ENCODE data around the gene CNDP1.
"Not testable (repeated sequence)": the region's sequence is repeated elsewhere in the genome, so short reads cannot be mapped to it uniquely, and the experiment has no call there.

Gene CNDP1

DNA sequence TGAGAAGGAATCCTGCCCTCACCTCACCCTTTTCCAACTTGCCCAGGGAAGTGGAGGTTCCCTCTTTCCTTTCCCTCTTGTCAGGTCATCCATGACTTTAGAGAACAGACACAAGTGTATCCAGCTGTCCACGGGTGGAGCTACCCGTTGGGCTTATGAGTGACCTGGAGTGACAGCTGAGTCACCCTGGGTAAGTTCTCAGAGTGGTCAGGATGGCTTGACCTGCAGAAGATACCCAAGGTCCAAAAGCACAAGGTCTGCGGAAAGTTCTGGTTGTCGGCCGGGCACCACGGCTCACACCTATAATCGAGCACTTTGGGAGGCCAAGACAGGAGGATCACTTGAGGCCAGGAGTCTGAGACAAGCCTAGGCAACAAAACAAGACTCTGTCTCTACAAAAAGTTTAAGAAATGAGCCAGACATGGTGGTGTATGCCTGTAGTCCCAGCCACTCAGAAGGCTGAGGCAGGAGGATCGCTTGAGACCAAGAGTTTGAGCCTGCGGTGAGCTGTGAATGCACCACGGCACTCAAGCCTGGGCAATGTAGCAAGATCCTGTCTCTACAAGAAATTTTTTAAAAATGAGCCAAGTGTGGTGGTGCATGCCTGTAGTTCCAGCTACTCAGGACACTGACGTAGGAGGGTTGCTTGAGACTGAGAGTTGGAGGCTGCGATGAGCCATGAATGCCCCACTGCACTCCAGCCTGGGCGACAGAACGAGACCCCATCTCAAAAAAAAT lies 14.0 kb upstream of the CNDP1 start:
- DNase-seq (ENCODE audit: low read depth): no peak

DNA sequence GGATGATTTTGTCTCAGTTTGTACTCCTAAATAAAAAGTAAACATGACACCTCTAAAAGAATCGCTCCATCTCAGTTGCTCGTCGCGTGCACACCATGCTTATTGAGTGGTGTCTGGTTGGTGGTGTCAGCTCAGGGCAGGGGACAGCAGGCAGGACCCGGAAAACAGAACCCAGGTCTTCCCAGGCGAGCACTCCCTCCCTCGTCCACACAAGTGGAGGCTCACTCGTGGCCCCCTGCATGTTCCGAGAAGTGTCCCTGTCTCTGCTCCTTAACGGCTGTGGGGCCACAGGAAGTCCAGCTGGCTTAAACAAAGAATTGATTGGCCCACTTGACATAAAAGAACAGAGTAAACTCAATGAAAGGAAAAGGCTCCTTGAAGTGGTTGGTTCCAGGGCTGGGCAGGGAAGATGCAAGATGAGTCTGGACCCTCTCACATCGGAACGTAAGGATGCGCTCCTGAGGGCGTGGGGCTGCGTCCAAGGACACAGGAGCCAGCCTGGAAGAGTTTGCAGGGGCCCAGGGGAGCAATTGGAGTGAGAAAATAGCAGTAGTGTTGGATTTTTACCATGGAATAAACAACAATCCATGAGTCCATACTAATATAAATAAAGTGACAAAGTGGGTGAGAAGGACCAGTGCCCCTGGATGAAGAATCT lies 13.1 kb upstream of the CNDP1 start:
- DNase-seq (ENCODE audit: low read depth): no peak

DNA sequence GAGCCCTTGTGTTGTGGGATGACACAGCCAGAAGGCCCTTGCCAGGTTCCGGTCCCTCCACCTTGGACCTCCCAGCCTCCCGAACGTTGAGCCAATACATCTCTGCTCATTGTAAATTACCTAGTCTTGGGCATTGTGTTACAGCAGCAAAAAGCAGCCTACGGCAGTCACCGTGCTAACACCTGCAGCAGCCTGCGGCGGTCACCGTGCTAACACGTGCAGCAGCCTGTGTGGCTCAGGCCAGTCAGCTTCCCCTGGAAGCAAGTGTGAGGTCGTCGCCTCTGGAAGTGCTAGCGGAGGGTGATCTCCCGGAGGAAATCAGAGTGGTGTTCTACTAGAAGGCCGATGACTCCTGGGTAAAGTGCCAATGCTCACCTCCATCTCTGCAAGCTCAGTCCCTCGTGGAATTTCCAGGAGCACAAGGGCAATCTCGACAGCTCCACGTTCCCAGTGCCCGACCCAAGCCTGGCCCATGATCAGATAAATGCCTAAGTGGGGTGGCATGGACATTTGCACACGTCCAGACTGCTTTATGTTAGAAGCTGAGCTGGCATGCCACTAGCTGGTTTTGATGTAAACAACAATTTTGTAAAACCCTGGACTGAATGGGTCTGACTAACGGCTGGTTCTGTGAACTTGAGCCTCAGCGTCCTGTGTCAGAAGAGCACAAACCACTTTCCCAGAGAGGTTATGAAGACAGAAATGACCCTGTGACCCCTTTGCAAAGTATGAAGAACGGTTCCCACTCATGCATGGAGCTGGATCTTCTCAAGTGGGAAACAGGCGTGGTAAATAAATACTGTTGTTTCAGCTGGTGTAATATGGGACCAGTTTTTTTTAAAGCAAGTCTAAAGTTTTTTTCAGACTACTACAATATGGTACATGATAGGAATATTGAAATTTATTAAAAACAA lies 11.4 kb upstream of the CNDP1 start:
- no peak for DNase-seq (ENCODE audit: low read depth)

DNA sequence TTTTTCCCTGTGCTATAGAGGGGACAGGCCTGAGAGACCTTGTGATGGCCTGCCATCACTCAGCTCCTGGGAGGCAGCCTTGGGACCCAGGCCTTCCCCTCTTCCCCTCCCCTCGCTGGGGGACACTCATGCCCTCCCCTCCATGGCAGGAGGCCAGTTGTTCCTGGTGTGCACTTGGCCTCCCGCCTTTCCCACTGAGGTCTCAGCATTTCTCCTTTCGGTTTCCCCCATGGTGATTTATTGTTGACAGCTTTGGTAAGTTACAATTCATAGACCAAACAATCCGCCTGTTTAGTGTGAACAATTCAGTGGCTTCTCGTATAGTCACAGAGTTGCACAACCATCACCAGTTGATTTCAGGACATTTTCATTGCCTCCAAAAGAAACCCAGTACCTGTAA lies 10.2 kb upstream of the CNDP1 start:
- DNase-seq (ENCODE audit: low read depth): no peak

DNA sequence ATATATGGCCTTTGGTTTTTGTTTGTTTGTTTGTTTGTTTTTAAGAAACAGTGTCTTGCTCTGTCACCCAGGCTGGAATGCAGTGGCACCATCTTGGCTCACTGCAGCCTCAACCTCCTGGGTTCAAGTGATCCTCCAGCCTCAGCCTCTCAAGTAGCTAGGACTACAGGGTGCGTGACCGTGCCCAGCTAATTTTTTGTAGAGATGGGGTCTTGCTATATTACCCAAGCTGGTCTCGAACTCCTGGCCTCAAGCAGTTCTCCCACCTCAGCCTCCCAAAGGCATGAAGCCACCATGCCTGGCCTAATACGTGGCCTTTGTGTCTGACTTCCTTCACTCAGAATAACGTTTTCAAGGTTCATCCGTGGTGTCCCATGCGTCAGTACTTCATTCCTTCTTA lies 9.4 kb upstream of the CNDP1 start:
- DNase-seq (ENCODE audit: low read depth): not testable (repeated sequence)

DNA sequence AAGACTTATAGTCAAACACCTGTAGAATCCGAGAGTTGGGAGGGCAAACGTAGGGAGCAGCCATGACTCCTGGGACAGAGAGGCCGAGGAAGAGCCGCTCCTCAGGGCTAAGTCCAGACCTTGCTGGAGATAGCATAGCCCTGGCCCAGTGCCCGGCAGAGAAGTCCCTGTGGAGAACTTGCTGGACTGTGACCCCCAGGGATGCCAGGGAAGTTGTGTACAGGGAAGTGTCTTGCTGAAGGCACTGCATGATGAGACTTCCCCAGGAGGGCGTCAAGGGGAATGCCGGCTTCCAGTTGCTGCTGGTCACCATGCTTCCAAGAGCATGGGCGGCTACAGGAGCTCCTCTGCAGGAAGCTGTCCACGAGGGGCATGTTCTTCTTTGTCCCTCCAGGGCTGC lies 8.6 kb upstream of the CNDP1 start:
- DNase-seq (ENCODE audit: low read depth): no peak

DNA sequence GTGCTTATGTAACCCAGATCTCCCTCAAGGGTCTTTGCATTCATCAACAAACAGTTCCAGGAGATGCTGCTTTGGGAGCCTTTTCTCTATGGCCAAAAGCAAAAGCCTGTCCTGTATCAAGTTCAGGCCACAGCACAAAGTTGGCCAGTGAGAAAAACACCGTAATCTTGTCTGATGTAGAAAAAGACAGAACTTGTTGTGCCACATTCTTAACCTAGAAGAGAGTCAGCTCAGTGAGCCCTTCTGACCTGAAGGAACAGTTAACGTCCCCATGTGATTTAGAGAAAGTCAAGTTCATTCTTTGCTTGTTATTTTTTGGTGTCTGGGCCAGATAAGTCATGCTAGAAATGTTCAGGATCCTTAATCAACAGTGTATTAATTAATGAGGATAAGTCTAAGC lies 7.8 kb upstream of the CNDP1 start:
- DNase-seq (ENCODE audit: low read depth): no peak

DNA sequence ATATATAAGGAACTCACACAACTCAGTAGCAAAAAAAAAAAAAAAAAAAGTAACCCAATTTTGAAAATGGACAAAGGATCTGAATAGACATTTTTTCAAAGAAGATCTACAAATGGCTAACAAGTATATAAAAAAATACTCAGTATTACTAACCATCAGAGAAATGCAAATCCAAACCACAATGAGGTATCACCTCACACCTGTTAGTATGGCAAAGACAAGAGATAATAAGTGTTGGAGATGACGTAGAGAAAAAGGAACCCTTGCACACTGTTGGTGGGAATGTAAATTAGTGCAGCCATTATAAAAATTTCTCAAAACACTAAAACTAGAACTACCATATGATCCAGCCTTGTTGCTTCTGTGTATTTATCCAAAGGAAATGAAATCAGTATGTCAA lies 5.8 kb upstream of the CNDP1 start:
- DNase-seq (ENCODE audit: low read depth): no peak

DNA sequence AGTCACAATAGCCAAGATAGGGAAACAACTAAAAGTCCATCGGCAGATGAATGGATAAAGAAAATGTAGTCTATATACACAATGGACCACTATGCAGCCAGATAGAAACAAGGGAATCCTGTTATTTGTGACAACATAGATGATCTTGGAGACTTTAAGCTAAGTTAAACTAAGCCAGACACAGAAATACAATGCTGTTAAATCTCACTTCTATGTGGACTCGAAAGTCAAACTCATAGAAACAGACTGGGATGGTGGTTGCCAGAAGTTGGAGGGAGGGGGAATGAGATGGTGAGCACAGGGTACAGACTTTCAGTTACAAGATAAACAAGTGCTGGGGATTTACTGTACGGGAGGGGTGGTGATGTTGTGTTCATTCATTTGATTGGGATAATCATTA lies 5.4 kb upstream of the CNDP1 start:
- no peak for DNase-seq (ENCODE audit: low read depth)

DNA sequence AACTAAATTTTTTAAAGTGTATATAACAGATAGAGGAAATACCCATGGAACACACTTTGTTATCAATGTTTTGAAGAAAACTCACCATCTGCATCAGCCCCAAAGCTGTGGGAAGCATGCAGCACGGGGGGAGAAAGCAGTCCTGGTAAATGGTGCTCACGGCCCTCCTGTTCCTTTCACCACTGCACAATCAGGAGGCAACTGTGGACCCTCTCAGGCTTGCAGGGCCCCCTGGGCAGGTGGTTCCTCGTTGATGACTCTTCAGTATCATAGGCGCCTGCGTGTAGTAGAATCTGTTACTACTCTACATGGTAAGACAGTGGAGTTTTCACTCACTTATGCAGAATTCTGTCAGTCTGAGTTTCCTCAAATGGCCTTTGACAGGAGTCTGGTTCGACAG lies 4.9 kb upstream of the CNDP1 start:
- DNase-seq (ENCODE audit: low read depth): no peak

DNA sequence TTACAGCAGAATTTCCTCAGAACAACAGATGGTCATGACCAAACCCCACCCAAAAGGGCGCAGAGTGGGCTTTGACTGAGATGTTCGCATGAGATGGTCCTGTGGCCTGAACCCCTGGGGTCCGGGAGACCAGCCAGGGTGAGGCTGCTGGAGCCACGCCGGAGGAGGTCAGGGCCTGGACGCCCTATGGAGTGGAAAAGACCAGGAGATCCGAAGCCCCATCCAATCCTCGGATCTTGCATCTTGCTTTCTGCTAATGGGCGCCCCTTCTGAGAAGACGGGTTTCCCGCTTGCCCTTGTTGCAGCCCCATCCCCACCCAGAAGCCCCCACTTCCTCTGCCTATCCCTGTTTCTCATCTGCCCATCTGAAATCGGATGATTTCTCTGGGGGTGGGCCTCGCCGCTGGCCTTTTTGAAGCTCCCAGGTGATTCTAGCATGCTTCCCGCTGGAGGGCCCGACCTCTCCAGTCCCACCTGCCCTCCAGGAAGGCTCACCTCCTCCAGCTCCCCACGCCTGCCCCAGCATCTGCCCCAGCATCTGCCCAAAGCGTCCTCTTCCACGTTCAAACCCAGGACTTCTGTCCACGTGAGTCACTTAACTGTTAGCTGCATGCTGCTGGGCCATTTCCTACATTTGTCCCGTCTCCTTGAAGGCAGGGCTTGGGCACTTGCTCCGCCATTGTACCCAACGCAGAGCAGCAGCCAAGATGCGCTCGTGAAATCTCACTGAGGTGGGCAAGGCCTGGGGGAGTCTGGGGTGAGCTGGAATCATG lies 4.3 kb upstream of the CNDP1 start:
- DNase-seq (ENCODE audit: low read depth): no peak

DNA sequence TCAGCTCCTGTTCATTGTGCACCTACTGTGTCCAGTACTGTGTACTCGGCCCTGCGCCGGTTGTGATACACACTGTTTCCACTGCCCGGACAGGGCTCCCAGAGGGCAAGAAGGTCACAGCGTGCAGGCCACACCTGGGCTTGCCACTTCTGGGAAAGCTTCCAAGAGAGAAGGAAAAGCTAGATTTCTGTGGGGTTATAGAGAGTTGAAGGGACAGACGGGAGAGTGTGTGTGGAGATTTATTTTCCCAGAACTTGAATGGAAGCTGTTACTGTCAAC lies 3.8 kb upstream of the CNDP1 start:
- DNase-seq (ENCODE audit: low read depth): no peak

DNA sequence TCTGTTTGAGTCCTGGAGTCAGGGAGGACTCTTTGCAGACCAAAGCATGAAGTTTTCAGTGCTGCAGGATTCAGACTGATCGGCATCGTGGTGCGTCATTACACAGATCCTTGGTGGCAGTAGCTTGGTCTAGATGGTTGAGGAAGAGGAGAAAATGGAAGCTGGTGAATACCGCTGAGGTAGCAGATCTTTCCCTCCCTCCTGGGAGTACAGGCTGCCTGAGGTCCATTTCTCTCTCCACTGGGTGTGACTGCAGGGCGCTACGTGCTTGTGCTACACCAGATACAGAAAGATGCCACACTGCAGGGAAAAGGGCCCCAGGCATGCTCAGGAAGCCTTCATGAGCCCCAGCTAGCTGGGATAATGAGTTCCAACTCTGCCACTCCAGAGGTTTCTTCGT lies 3.3 kb upstream of the CNDP1 start:
- DNase-seq (ENCODE audit: low read depth): no peak

DNA sequence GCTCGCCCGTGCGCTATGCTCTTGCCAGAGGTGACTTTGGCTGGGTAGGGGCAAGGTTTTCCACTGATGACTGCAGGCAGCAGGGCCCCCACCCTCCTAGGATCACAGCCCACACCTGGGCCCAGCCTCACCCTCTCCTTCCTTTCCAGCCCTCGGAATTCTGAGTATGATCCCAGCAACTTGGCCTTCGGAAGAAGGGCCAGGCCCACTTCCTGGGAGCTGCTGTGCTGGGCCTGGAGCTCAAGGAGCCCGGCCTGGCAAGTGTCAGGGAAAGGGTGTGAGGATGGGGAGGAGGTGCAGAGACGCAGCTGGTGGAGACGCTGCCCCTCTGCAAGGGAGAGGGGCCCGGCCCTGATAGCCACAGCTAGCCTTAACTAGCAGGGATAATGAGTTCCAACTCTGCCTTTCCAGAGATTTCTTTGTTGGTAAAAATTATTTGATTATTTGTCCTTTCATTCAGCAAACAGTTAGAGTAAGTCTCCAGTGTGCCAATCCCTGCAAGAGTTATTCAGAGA lies 1.7 kb upstream of the CNDP1 start:
- no peak for DNase-seq (ENCODE audit: low read depth)

DNA sequence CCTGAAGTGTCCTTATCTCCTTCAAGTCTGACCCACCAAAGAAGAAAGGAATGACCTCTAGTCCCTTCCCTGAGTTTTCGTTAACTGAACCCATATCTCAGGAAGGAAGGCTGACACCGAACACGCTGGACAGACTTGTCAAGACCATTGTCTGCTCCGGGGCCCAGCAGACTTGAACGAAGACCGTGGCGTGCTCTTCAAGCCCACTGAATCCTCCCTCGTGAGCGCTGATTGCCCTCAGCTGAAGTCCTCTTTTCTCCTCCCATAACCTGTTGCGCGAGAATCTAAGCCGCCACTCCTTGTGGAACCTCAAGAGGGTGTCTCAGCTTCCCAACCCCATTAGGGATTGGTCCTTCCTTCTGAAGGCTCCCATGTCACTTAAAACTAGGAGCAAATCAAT lies 634 bp upstream of the CNDP1 start:
- DNase-seq (ENCODE audit: low read depth): no peak

DNA sequence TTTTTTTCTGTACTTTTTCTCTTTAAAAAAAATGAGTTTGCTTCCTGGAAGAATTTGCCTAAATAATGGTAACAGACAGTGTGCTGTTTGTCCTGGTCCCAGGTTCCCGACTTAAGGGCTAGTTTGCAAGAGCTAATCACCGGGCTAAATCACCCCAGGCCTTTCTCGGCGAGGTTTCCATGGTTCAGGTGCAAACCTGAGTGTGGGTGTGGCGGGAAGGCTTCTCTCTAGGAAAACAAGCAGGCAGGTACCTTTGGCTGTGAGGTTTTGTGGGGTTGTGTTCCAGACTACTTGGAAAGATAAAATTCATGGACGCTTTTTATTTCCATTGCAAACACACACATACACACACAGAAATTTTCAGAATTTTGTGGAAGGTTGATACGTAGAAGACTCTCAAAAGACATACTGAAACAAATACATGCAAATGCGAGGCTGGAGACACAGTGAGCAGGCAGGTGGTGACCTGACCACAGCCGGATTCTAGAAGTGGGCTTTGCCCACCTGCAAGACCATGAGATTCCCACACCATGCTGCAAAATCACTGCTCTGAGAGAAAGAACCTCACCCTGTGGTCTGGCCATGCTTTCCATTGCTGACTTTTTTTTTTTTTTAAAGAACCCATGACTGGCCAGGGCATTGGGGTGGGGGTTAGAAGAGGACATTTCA lies 815 bp downstream of the CNDP1 start:
- DNase-seq (ENCODE audit: low read depth): no peak

DNA sequence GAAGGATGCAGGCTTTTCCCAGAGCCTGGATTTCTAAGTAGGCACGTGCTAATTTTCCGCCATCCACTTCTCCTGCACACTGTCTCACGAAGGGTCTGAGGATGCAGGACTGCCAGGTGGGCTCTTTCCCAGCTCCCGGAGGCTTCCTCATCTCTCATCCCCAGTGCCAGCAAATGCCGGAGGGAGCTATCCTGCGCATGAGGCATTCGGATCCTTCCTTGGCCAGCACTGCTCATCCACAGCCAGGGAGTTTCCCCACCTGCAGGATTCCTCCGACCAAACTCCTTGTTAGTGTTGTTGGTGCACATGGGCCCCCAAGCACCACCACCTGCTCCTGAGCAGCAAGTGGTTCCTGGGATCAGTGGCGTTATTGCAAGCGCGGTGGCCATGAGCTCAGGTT lies 5.0 kb downstream of the CNDP1 start:
- no peak for DNase-seq (ENCODE audit: low read depth)

DNA sequence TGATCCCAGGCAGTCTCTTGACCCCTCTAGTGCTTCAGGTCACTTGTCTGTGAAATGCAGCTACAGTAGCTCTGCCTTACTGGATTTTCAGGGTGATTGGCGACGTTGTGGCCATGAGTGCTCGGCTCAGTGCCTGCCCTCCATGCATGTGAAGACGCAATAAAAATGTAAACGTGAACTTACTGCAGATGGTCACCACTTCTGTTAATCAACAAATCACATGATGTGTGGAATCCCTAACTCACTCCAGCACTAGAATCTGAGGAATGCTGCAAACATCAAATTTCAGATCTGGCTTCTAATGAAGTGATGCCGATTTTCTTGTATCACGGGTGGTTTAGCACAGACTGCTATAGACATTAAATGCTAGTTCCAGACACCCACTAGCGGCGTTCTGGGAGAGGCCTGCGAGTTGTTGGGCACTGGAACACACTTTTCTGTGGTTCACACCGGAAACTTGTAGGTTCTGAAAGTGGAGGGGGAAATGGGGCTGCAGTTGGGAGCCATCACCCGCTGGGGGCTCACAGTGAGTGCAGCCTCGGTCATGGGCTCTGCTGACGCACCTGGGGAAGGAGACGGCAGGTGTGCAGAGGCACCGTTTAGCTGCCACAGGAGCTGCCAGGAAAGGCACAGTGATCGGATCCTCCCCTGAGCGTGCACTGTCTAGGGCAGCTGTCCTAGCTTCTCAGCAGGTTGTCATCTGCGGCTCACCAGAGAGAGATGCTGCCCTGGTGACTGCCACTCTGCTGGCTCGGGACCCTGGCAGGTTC lies 6.5 kb downstream of the CNDP1 start:
- no peak for DNase-seq (ENCODE audit: low read depth)

DNA sequence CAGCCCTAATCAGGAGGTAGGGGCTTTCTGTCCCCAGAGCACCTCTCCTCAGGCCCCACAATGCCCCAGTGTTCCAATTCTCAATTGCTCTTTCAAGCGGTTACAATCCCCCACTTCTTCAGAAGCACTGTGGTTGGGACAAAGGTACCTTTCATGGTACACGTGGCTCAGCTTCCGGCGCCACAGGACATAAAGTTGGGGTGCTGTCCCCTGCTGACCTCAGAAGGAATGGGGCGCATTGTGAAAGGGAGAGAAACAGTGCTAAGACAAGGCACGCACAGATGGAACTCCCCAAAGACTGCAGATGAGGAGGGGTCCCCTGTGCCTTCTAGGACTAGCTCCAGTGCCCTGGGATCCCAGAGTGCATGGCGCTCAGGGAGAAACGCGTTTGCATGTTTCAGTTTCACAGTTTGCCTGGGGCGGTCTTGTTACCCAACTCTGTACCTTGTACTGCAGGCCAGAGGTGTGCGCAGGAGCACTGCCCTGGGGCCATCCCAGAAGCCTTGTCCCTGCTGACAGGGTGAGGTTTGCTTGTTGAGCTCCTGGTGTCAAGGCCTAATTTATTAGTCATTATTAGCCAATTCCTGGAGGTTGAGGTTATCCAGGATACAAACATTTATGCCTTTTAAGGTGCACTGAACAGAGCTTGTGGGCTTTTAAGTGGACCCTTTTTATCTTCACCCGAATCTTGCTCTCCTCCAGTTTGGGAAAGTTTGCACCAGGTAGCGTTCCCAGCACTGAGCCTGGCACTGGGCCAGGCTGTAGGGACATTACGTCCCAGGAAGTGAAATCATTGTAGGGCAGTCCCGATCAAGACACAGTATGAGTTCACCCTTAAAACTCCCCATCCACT lies 7.6 kb downstream of the CNDP1 start:
- no peak for DNase-seq (ENCODE audit: low read depth)

DNA sequence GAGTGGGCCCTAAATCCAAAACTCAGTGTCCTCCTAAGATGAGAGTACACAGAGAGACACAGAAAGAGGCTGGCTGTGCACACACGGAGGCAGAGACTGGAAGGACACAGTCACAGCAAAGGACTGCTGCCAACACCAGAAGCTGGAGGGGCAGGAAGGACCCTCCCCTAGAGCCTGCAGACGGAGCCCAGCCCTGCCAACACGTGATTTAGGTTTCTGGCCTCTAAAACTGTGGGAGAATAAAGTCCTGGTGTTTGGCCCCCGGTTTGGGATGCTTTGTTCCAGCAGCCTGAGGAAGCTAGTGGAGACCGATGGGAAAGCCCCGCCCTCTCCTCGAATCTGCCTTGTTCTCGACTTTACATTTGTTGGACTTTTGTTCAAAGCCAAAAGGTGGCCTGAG lies 10.6 kb downstream of the CNDP1 start:
- no peak for DNase-seq (ENCODE audit: low read depth)

Measured in activated T-cell treated with anti-CD3 and anti-CD28 coated beads for 24 hours (primary cell).